ENCODE results near the gene MCAT. TPM values are rescaled to one million over a fixed set of nuclear protein-coding genes. Genes with fewer than 3 reads are reported as not detected.

Gene MCAT
- total and polyA plus RNA-seq, 2 of the 4 experiments (the other 2 are of a cell fraction), result 7.3 to 19.7 TPM

GRCh38 chr22:43106302-43106701, 36.9 kb downstream of the MCAT start:
- Histone ChIP-seq H3K27me3 (ENCODE audit: control insufficient read depth, insufficient read depth, low read length) (peaks cover 25% of the 10 kb centered on the region), H3K36me3 (ENCODE audit: control insufficient read depth, insufficient read depth, low read length) (no peaks in the 10 kb centered on the region), H3K9ac (ENCODE audit: low read depth, low read length) (no peak overlapping the region), H3K27ac (ENCODE audit: insufficient read depth, low read length) (no peak overlapping the region), H3K9me3 (ENCODE audit: control insufficient read depth, insufficient read depth, low read length) (no peaks in the 10 kb centered on the region), H2AFZ (replicated peaks; ENCODE audit: low read length, poor library complexity) (no peak overlapping the region), H4K91ac (ENCODE audit: insufficient read depth, low read depth, low read length) (no peak overlapping the region), H2BK120ac (ENCODE audit: low read depth, low read length) (no peak overlapping the region), H3K4ac (ENCODE audit: low read depth, low read length) (no peak overlapping the region), H2BK20ac (ENCODE audit: low read depth, low read length) (no peak overlapping the region), H3K23ac (ENCODE audit: low read depth, low read length) (no peak overlapping the region), H4K8ac (ENCODE audit: low read depth in 2 of 2, low read length in 2 of 2) (no peak overlapping the region), H3K14ac (replicated peaks; ENCODE audit: low read depth, low read length) (no peak overlapping the region), H2AK9ac (replicated peaks; ENCODE audit: low read depth, low read length, poor library complexity) (no peak overlapping the region), H3K18ac (ENCODE audit: low read depth, low read length) (no peak overlapping the region), H4K20me1 (ENCODE audit: insufficient read depth, low read length) (no peaks in the 10 kb centered on the region), H3K79me1 (ENCODE audit: low read depth in 1 of 2, low read length in 2 of 2) (no peaks in the 10 kb centered on the region), H2AK5ac (ENCODE audit: low read depth, low read length) (no peak overlapping the region), H2BK5ac (ENCODE audit: low read depth, low read length, poor library complexity, severe bottlenecking) (no peak overlapping the region), H4K5ac (ENCODE audit: low read depth, low read length) (no peak overlapping the region), H3K56ac (ENCODE audit: extremely low read depth, insufficient read depth, low read length) (no peak overlapping the region), H3K4me2 (ENCODE audit: low read depth, low read length) (no peak overlapping the region), H3K9me1 (ENCODE audit: insufficient read depth, low read length) (0 out of 2 replicates have a peak, but pooled peaks cover 4% of the 10 kb centered on the region), H2BK15ac (ENCODE audit: low read depth, low read length) (no peak overlapping the region), H3K4me1 (ENCODE audit: control insufficient read depth, insufficient read depth, low read length) (no peaks in the 10 kb centered on the region; the same call in 1 of the 2 replicates), H3K4me3 (ENCODE audit: insufficient read depth, low read depth, low read length) (no peak overlapping the region)
- intact Hi-C loops (cut with micrococcal nuclease) (no loop called here), dilution Hi-C loops (cut with HindIII; ENCODE audit: low sequenced_read_pairs, unreplicated experiment) (no loop called here), in situ Hi-C loops (cut with MboI; ENCODE audit: low sequenced_read_pairs) (no loop called here)
- TF ChIP-seq NFE2L2 (IDR thresholded peaks at IDR 0.05; ENCODE audit: low read depth, low read length) (no peak), RAD21 (IDR thresholded peaks at IDR 0.05; ENCODE audit: low read length) (no peak), CHD1 (IDR thresholded peaks at IDR 0.05; ENCODE audit: low read depth, low read length) (no peak), MAZ (IDR thresholded peaks at IDR 0.05; ENCODE audit: borderline replicate concordance, low read depth, low read length) (no peak), RCOR1 (IDR thresholded peaks at IDR 0.05; ENCODE audit: insufficient replicate concordance, low read length) (no peak), MAFK (IDR thresholded peaks at IDR 0.05; ENCODE audit: low read depth, low read length) (no peak), POLR2A (IDR thresholded peaks at IDR 0.05; ENCODE audit: low read depth, low read length) (no peak), RFX5 (IDR thresholded peaks at IDR 0.05; ENCODE audit: low read depth, low read length) (no peak), ELK1 (IDR thresholded peaks at IDR 0.05; ENCODE audit: borderline replicate concordance, low read depth, low read length) (no peak), BHLHE40 (IDR thresholded peaks at IDR 0.05; ENCODE audit: low read depth, low read length) (no peak), CTCF (conservative IDR thresholded peaks at IDR 0.05; ENCODE audit: low read depth, low read length) (no peak), MXI1 (IDR thresholded peaks at IDR 0.05; ENCODE audit: borderline replicate concordance, low read depth, low read length) (no peak), FOS (IDR thresholded peaks at IDR 0.05; ENCODE audit: low read depth, low read length) (no peak), SMC3 (IDR thresholded peaks at IDR 0.05; ENCODE audit: low read depth, low read length) (no peak)
- TF ChIP-seq, protein P1, sequence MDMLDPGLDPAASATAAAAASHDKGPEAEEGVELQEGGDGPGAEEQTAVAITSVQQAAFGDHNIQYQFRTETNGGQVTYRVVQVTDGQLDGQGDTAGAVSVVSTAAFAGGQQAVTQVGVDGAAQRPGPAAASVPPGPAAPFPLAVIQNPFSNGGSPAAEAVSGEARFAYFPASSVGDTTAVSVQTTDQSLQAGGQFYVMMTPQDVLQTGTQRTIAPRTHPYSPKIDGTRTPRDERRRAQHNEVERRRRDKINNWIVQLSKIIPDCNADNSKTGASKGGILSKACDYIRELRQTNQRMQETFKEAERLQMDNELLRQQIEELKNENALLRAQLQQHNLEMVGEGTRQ (IDR thresholded peaks at IDR 0.05; ENCODE audit: low read depth, low read length), result no peak
- BruUV-seq (replicated peaks), result no TSS peak
- ChIA-PET POLR2A (ENCODE audit: unreplicated experiment) (no interaction called here), CTCF (no interaction called here)
- DNase-seq, result no peak
- no peak for ATAC-seq (ENCODE audit: low read depth)
- 84% methylated on average over 3 of the region's 8 CpGs; no CpG with 5 or more reads in 1 of the 2 experiments for WGBS, 2 experiments (ENCODE audit: extremely low coverage in 2 of 2, insufficient read length in 1 of 2)

Data from IMR-90 (cell line).